GM18909 (cell line): ENCODE results near the gene EIF4G3.

Experiments
- ATAC-seq: cut with Tn5 transposase; IDR thresholded peaks from one replicate; pipeline ENCODE4 v1.9.1; 2021; ENCODE audit warnings: mild to moderate bottlenecking; ENCODE audit not compliant: unreplicated experiment, poor library complexity

EIF4G3 gene

DNA sequence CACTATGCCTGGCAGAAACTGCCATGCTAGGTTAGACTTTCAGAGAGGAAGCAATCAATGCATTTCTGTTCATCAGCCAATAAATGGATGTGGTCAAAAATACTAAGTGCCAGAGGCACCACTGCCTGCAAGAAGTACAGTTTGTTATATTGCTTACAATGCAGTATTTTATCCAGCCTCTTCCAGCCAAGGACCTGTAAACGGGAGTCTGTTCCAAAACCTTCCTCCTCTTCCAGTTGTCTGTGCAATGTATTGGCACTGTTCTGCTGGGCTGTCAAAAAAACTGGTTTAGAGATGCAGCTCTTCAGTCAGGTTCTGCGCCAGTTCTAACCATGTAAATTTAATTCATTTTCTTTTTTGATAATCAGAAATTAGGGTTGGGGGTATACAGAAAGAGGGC is 175.7 kb downstream of the EIF4G3 start:
- ATAC-seq: no peak

GRCh38 chr1:21000245-21000594 is 176.5 kb downstream of the EIF4G3 start:
- no peak for ATAC-seq

DNA sequence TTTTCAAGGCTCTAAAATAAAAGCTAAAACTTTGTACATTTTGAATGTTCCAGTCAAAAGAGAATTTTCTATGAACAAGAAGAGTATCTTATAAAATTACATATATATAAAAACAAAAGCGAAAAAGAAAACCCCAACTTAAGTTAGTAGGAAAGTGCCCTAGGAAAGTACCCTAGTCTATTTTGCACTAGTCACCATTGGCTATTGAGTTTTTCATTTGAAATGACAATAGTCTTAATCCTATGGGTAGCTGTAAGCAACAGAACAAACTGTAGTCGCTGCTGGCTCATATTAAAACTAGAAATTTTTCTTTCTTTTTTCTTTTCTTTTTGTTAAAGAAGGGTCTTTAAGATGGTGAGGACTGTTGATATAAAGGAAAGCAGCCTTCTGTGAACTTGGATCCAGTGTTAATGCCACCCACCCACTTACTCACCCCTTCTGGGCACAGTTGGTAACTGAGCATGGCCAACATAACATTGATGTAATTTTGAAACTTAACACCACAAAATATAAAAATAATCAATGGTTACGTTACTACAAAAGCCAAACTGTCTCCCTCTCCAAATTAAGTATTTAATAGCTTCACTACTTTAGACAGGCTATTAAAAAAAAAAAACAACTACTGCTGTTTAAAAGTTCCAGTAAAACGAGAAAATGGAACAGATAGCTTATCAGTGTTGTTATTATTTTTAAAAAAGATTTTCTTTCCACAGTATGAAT is 177.0 kb downstream of the EIF4G3 start:
- no peak for ATAC-seq

DNA sequence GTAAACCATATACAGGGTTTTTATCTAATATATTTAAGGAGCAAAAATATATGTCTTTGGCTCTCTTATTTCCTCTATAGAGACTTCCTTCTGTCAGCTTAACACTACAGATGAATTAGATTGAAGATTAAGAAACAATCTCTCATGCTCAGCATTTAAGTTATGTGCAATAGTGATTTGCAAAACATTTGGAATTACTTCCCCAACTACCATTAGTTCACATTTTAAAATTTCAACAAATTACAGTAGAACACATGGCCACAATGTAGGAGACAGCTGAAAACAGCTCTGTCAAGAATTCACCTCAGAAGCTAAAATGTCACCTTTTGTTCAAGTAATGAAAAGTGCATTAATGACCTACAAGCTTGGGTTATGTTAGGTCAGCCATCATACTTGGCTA is 177.9 kb downstream of the EIF4G3 start:
- no peak for ATAC-seq

DNA sequence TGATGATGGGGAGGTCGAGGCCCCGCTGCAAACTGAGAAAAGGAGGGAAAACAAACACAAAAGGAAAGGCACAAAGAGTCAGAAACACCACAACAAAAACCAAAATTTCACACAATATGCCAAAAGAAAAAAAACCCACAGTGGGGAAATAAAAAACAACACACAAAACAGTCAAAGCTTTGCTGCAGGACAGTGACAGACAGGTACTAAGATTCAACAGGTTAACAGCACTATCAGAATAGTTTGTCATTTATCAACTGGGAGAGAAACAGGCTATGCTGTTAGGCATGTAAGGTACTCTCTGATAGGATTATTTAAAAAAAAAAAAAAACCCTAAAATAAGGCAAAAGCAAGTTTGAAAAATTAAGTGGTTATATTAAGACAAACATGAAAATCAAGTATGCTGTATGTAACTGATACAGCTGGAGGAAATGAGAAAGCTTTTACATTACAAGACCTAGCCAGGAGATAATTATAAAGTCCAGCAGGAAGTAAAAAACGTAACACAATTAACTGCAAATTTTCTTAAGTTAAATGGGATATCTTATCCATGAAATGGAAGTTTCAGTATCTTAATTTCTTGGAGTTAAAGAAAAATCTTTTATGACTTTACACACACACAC is 179.0 kb downstream of the EIF4G3 start:
- ATAC-seq: no peak

- ATAC-seq: no peak
These were observed 180.1 kb downstream of the EIF4G3 start for GRCh38 chr1:20996554-20996953.

- no peak for ATAC-seq
These were observed 182.8 kb downstream of the EIF4G3 start for GRCh38 chr1:20993716-20994575.

DNA sequence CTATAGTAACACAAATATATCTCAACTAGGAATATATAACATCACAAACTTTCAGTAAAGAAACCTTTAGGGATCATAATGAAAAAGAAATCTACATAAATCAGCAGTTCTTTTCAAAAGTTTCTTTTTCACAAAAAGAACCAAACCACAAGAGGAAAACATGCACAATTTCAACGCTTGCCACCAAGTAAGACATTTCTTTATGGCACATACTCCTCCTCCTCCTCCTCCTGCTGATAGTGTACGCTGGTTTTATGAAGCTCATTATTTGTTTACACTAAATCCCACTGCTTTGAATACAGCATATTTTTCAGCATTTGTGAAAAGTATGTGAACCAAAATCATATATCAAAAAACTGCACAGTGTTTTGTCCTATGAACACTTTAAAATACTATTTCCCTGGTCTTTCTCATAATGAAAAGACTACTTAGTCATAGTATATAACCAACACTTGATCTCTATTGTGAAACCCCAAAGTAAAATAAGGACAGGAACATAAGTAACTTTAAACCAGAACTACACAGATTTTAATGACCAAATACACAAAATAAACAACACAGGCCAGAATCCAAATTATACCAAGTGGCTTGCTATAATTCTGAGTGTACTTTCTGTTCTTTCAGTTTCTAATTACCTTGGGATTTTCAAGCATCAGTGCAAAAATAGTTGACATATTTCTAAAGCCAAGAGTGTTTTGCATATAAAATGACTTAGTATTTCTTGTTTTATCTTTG is 184.2 kb downstream of the EIF4G3 start:
- no peak for ATAC-seq

DNA sequence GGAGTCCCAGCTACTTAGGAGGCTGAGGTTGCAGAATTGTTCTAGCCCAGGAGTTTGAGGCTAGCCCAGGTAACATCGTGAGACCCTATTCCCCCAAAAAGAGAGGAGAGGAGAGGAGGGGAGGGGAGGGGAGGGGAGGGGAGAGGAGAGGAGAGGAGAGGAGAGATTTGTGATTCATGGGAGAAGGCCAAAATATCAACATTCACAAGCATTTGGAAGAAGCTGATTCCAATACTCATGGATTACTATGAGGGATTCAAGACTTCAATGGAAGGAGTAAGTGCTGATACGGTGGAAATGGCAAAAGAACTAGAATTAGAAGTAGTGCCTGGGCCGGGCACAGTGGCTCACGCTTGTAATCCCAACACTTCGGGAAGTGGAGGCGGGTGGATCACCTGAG is 187.8 kb downstream of the EIF4G3 start:
- ATAC-seq: no peak

GRCh38 chr1:20987831-20988825 is 188.6 kb downstream of the EIF4G3 start:
- ATAC-seq: no peak

DNA sequence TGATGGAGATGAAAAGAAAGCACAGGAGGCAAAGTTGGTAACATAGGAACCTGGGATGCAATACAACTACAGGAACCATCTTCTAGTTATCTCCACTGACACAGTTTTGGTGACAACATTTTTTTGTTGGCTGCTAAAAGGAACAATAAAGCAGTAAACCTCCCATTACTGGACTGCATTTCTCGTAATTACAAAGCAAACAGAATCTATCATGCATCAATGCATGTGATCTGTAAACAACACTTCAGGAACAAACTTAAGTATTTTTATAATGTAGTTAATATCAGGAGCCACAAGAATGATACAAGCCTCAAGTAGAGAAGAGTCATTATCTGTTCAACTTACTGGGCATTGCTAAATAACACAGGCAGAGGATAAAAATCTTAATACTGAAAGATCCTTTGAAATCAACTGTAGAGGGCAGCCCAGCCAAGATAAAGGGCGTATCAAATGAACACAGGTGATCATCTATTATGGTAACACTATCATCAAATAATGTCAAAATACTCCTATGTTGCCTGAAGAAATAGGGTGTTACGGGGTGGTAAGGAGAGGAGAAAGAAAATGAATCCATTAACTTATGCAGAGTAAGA is 193.3 kb downstream of the EIF4G3 start:
- ATAC-seq: no peak

DNA sequence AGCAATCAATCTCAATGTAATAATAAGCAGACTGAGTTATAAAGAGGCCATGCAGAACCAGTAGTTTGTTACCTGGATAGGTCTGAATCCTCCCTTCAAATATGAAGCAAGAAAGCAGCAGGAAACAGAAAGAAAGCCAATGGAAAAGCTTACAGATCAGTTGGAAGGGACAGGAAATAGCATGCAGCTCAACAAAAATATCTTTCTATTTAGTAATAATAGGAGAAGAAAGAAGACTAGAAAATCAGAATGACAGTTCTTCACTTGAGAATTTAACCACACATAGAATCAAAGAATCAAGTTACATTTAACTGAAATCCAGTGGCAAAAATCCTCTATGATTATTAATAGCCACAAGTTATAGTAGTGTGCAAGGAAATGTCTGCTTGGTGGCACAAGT is 194.4 kb downstream of the EIF4G3 start:
- no peak for ATAC-seq

- no peak for ATAC-seq
These were observed 194.8 kb downstream of the EIF4G3 start for GRCh38 chr1:20981915-20982314.

DNA sequence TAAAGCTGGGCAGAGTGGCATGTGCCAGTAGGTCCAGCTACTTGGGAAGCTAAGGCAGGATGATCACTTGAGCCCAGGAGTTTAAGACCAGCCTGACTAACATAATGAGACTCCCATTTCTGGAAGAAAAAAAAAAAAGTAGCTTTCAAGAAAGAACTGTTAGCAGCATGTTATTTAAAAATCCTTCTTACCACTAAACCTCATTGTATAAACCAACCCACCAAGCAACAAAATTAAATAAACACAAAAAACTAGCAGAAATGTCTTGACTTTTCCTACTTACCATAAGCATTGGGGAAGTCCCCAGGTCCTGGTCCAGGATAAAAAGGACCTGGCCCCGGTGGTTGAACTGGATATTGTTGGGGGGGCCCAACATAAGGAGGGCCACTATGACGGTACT is 196.6 kb downstream of the EIF4G3 start:
- no peak for ATAC-seq

GRCh38 chr1:20978413-20978812 is 198.3 kb downstream of the EIF4G3 start:
- ATAC-seq: no peak

GRCh38 chr1:20975668-20976067 is 201.0 kb downstream of the EIF4G3 start:
- ATAC-seq: no peak

GRCh38 chr1:20974951-20975350 is 201.7 kb downstream of the EIF4G3 start:
- no peak for ATAC-seq

DNA sequence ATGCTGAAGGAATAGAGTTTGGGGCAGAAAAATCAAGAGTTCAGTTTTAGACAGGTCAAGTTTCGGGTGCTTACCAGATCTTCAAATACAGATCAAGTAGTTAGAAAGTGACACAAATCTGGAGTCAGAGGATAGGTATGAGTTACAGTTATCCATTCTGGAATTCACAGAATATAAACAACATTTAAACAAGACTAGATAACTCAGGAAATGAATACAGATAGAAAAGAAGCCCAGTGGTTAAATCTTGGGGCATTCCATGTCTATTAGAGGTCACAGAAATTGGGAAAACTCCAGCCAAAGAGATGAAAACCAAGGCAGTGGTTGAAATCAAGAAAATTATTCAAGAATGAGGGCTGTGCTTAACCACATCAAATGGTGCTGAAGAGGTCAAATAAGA is 202.6 kb downstream of the EIF4G3 start:
- ATAC-seq: no peak

- no peak for ATAC-seq
These were observed 203.8 kb downstream of the EIF4G3 start for GRCh38 chr1:20972855-20973254.
